NCI-H2107 (cell line): Measurements from ENCODE around the gene TFG.
"Not testable (repeated sequence)": the region's sequence is repeated elsewhere in the genome, so short reads cannot be mapped to it uniquely, and the experiment has no call there.

ENCODE experiments used
- DNase-seq: peaks from one replicate; lab custom pipeline; 2025; lab: John Stamatoyannopoulos, UW

The TFG gene

DNA sequence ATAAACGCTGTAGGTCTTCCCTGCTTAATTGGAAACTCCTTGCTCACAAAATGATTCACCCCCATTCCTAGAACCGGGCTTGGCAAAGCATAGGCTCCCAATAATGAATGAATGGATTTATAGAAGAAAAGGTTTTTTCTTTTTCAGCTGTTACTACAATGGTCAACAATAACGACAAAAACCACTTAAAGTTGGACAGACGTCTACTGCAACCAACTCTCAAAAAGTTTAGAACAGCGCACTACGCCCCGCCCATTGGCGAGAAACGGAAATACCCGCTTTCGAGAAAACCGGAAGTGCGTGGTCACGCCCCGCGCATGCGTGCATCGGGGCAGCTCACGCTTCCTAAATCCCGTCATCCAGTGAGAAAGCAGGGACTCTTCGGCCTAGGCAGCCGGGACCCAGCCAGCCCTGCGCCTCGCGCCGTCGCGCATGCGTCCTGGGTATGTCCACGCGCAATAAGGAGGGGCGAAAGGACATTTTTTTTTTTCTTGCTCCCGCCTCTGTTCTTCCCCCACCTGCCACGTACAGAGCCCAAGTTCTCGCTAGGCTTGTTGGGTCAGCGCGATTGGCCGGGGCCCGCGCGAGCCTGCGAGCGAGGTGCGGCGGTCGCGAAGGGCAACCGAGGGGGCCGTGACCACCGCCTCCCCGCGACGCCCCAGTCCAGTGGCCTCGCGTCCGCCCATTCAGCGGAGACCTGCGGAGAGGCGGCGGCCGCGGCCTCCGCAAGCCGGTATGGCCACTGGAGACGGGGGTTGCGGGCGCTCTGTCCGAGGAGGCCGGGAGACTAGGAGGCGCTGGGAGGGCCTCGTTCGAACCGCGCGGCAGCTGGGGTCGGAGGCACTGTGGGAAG lies at the start of gene TFG:
TFG (plus strand) TSS at position 506 of the 853 bp plus-strand sequence. CDS start 4,192 bp downstream, outside the sequence.
- DNase-seq = peak; percentile 97

DNA sequence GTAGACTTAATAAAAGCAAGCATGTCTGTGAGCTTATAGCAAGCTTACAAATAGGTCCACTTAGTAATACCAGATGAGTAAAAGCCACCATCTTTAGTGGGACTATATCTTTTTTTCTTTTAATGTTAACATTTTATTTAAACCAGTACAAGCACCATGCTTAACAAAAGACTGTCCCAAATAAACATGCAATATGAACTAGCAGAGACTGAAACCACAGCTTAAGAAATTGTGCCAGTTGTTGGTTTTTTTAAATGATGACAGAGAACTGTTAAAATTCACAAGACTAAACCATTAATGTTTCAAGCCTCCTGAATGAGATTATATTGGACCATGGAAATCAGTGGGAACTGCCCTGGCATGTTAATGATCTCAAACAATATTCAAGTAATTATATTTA lies 48.0 kb upstream of the TFG start:
- DNase-seq = not testable (repeated sequence)

DNA sequence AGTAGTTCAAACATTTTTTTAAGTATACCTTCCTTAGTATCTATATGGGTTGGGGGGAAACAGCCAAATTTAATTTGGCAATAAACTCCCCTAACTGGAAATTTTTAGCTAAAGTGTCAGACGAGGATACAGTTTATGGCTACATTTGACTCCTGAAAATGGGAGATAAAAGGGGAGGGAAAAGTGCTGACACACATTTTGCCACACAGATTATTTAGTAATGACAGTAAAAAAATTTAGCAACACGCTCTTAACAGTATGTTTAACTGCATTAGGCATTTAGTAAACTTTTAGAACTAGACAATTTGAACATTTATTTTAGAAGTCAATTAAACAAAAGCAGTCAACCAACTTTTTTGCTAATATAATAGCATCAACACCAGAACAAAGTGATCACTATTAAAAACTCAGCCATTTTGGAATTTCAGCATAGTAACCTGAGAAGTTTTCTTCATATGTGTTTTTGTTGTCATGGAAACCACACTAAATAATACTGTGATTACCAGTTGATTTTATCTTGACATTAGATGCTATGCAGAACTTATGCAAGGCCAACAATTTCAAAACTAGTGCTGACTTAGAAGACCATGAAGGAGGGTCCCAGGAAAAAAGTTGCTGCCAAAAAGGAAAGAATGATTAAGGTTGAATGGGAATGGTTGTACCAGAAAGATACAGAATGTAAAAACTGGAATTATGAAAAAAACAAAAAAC lies 47.0 kb upstream of the TFG start:
- no peak for DNase-seq

DNA sequence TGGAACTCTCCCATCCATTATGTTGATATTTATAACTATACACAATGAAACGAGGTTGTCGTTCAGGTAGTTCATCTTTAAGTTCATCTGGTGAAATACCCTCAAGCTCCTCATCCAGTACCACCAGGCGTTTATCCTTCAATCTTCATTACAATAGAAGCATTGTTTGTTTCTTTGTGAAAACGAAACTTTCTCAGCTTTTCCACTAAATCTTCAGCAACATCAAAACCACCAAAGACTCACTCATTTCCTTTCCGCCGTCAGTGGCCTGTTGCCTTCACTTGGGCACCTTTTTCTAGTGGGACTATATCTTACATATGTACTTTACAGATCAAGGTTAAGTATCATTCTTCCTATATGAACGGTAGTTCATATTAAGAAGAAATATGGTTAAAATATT lies 44.1 kb upstream of the TFG start:
- DNase-seq = no peak

- DNase-seq = not testable (repeated sequence)
These were observed 42.6 kb upstream of the TFG start for GRCh38 chr3:100666699-100667098.

DNA sequence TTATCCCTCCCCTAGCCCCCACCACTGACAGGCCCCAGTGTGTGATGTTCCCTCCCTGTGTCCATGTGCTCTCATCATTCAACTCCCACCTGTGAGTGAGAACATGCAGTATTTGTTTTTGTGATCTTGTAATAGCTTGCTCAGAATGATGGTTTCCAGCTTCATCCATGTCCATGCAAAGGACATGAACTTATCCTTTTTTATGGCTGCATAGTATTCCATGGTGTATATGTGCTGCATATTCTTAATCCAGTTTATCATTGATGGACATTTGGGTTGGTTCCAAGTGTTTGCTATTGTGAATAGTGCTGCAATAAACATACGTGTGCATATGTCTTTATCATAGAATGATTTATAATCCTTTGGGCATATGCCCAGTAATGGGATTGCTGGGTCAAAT lies 42.0 kb upstream of the TFG start:
- DNase-seq = not testable (repeated sequence)

DNA sequence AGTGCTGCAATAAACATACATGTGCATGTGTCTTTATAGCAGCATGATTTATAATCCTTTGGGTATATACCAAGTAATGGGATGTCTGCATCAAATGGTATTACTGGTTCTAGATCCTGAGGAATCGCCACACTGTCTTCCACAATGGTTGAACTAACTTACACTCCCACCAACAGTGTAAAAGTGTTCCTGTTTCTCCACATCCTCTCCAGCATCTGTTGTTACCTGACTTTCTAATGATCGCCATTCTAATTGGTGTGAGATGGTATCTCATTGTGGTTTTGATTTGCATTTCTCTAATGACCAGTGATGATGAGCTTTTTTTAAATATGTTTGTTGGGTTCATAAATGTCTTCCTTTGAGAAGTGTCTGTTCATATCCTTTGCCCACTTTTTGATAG lies 38.3 kb upstream of the TFG start:
- DNase-seq = not testable (repeated sequence)

- DNase-seq = no peak
These were observed 27.8 kb upstream of the TFG start for GRCh38 chr3:100681496-100681895.

- DNase-seq = no peak
These were observed 27.0 kb upstream of the TFG start for GRCh38 chr3:100682056-100682853.

- DNase-seq = no peak
These were observed 26.2 kb upstream of the TFG start for GRCh38 chr3:100682854-100683760.

DNA sequence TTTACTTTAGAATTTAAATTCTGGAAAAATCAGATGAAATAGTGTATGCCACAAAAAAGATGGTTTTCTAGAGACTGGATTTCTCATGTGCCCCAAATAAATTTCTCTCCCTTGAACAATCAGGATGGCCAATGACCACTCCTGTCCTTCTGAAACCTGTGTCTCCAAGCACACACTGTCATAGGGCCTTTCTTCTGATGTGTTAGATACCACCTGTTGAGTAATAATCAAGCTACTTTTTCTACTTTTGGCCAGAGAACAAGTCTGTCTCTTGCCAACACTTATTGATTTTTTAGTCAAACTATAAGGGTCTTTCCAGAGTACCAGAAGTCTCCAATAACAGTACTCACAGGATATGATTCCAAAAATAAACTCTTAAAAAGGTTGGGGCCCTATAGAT lies 16.1 kb upstream of the TFG start:
- no peak for DNase-seq

DNA sequence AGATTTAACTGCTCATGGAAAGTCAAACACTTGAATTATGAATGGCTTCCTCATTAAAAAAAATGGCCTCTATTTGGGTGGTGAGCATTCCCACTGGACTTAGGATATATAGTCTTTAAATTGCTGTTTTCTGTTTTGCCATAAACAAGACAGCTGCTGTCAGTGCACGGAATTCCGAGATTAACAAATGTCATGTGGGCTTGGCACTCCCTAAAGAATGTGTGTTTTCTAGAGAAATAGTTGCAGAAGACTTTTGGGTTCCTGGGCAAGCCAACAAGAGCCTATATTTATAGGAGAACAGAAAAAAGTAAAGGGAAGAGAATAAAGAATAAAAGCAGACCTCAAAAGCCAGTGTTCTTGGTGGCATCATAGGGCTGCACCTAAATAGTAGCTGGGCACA lies 13.6 kb upstream of the TFG start:
- DNase-seq = no peak

- DNase-seq = no peak
These were observed 13.1 kb upstream of the TFG start for GRCh38 chr3:100696161-100696560.

DNA sequence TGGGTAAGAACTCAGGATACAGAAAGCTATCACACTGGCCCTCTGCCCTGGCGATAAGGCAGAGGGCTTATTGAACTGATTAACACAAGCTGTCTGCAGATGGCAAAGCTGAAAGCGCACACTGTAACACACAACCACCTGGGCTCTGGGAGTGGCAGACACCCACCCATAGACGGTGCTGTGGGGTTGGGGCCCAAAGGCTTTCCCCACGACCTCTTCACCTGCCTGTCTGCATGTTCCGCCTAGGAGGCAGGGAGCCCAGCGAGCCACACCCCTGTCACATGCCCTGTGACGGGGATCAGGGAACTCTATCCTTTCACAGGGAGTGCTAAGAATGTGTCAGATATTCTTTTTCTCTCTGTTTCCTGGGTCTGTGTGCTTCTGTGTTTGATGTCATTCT lies 12.1 kb upstream of the TFG start:
- no peak for DNase-seq

DNA sequence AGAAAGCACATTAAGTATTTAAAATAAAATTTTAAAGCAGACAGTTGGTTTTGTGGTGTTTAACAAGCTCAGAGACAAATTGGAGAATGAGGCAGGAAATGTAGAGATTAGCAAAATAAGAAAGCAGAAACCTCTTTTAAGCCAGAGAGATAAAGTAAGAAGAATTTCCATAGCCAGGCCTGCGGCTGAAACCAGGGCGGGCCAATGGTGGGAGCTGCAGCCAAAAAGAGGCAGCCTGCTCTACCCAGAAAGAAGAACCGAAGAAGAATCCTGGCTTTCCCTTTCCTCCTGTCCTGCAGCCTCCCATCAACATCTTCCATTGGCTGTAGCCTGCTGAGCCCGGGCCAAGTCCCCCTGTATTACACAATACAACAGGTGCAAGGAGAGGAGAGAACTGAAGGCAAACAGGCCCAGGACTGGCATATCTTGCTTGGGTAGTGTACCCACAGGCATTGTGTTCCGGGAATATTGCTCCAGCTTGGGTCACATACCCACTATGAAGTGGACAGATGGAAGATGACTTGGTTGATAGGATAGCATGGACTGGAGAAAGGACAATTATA lies 11.5 kb upstream of the TFG start:
- no peak for DNase-seq

DNA sequence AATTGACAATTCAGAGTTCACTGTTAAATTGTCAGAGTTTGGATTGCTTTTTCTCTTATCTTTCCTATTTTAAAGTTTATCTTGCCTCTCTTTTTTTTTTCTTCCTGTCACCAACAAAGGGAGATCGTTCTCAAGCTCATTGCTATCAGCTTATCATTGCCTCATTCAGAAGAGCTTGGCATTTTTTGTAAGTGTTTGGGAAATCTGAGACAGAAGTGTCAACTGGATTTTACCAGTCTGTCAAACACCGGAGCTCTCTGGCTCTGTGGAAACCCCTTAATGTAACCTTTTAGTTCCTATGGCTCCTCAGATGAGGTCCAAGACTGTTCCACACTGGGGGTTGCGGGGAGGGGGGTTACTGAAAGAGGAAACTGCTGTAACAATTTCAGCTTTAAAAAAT lies 10.6 kb upstream of the TFG start:
- DNase-seq = no peak

DNA sequence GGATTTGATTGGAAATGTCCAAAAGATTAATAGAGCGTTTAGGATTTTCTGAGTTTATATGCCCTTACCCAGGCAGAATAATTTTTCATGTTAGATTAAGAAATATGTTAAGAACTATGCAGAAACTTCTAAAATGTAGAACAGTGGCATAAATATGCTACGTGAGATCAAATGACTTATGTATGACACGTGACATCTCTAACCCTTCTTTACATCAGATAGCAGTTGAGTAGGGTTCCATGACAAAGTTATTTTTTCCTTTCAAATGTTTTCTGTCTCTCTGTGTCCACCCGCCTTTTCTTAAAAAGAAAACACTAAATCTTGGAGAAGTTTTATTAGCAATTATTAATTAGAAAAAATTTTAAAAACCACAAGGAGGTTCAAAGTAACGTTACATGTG lies 8.6 kb upstream of the TFG start:
- no peak for DNase-seq

DNA sequence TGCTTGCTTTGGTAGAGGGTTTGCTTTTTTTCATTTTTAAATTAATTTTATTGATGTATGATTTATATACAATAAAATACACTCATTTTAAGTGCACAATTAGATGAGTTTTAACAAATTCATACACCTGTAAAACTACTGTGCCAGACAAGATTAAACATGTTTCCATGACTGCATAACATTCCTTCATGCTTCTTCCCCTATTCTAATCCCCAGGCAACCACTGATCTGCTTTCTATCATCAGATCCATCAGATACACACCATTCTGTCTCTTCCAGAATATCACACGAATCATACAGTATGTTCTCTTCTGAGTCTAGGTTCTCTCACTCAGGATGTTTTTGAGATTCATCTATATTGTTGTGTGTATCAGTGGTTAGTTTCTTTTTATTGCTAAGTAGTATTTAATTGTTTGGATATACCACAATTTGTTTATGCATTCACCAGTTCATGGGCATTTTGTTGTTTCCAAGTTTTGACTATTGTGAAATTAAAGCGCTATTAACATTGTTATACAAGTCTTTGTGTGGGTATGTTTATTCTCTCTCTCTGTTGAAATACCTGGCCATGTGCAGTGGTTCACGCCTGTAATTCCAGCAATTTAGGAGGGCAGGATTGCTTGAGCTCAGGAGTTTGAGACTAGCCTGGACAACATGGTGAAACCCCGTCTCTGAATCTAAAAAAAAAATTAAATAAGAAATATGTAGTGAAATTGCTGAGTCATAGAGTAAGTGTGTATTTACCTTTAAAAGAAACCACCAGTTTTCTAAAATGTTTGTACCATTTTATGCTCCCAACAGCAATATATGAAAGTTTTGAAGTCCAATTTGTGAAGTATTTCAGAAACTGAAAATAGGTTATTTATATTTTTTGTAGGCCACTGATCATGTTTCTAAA lies 7.0 kb upstream of the TFG start:
- no peak for DNase-seq

DNA sequence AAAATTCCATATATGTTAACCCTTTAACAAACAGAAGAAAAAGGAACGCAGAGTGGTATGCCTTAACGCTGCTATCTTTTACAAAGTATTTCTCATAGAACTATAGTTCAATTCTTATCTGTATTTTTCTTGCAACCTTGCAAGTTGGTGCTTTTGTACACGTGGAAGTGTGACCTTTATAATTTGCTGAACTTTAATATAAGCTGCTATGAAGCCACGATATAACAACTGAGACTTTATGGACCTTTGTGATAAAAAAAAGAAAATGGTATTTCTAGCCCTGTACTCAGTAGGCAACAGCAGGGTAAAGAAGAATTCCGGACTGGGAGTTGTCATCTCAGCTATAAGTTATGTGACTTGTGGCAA lies 6.3 kb upstream of the TFG start:
- DNase-seq = no peak

DNA sequence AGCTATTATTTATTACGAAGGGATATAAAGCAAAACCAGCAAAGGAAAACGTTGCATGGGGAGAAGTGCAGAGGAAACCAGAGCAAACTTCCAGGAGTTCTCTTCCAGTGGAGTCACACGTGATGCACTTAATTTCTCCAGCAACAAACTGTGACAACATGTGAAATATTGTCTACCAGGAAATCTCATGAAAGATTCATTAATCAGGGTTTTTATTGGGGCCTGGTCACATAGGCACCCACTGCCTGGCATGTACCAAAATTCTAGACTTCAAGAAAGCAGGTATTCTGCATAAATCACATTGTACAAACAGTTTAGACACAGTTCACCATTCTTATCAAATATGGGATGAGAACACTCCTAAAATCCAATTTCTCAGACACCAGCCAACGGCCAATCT lies 5.4 kb upstream of the TFG start:
- DNase-seq = no peak
